Progenitor cell of endocrine pancreas (in vitro differentiated cells): ENCODE results near the gene ZPR1. TPM values are rescaled to one million over a fixed set of nuclear protein-coding genes. Genes with fewer than 3 reads are reported as not detected.
A peak's percentile ranks its signal among the peaks of the same experiment; 100 is the strongest.
"Not testable (repeated sequence)": the region's sequence is repeated elsewhere in the genome, so short reads cannot be mapped to it uniquely, and the experiment has no call there.

Experiments used
- DNase-seq: peaks from one replicate; pipeline ENCODE4 v3.0.0; 2021; ENCODE audit warnings: low spot score; ENCODE audit not compliant: unreplicated experiment
- H3K27ac Mint-ChIP-seq: 2 replicates; pipeline ENCODE4 v1.8.0; 2021; ENCODE audit warnings: mild to moderate bottlenecking, moderate library complexity, mixed read lengths
- H3K27me3 Mint-ChIP-seq: 2 replicates; pipeline ENCODE4 v1.8.0; 2021; ENCODE audit warnings: mixed read lengths
- H3K36me3 Mint-ChIP-seq: 2 replicates; pipeline ENCODE4 v1.8.0; 2022; ENCODE audit warnings: mixed read lengths; ENCODE audit not compliant: insufficient read depth
- H3K4me1 Mint-ChIP-seq: 2 replicates; pipeline ENCODE4 v1.8.0; 2021; ENCODE audit warnings: low read depth, mixed read lengths
- H3K4me3 Mint-ChIP-seq: 2 replicates; pipeline ENCODE4 v1.8.0; 2021; ENCODE audit warnings: low read depth, mild to moderate bottlenecking, moderate library complexity, mixed read lengths
- H3K9me3 Mint-ChIP-seq: 2 replicates; pipeline ENCODE4 v1.8.0; 2021; ENCODE audit warnings: low read depth, mixed read lengths
- CTCF ChIP-seq: fragments of 200-600 bp; sonication (generic); IDR thresholded peaks from one replicate; pipeline ENCODE4 v1.5.0; 2021; ENCODE audit warnings: antibody characterized with exemption, mild to moderate bottlenecking; ENCODE audit not compliant: unreplicated experiment
- long read RNA-seq: library from polyadenylated mRNA; unstranded; transcript quantifications from one replicate; pipeline ENCODE4 v2.0.0, GENCODE V29; 2020
- total RNA-seq: library from RNA; stranded (reverse); gene quantifications from 2 replicates; pipeline ENCODE4 v1.2.1, GENCODE V29; 2021

ZPR1 gene
- 48.6 TPM in 2 replicates for total RNA-seq
- long read RNA-seq, full-length matches to known transcripts, result 9 of 14 reads
- long read RNA-seq, partial matches to known transcripts, result 4 of 14 reads
- long read RNA-seq, other reads (novel, unspliced or antisense), result 1 of 14 reads

GRCh38 chr11:116787786-116788486 lies at the start of gene ZPR1:
Gene ZPR1 (minus strand): TSS chr11:116788023. CDS start chr11:116787990, 33 bp downstream.
- Mint-ChIP-seq H3K9me3 (no peaks in the 10 kb centered on the region), H3K4me1 (peaks cover 19% of the 10 kb centered on the region), H3K4me3 (peak within 1 kb of the TSS; percentile 98), H3K36me3 (peaks cover 17% of the 10 kb centered on the region), H3K27me3 (peaks cover 10% of the 10 kb centered on the region), H3K27ac (peak within 1 kb of the TSS; percentile 99)
- no peak for TF ChIP-seq CTCF
- DNase-seq, result peak; percentile 44

GRCh38 chr11:116836632-116836991 lies 48.8 kb upstream of the ZPR1 start:
- Mint-ChIP-seq H3K27me3 (peaks cover 5% of the 10 kb centered on the region), H3K4me3 (peak overlapping the region; percentile 54), H3K36me3 (no peaks in the 10 kb centered on the region), H3K4me1 (peaks cover 39% of the 10 kb centered on the region), H3K9me3 (no peaks in the 10 kb centered on the region), H3K27ac (peak overlapping the region; percentile 91)
- DNase-seq, result no peak
- TF ChIP-seq CTCF, result no peak

GRCh38 chr11:116835791-116836631 lies 48.2 kb upstream of the ZPR1 start:
- Mint-ChIP-seq H3K27ac (no peak overlapping the region), H3K9me3 (no peaks in the 10 kb centered on the region), H3K4me1 (peaks cover 39% of the 10 kb centered on the region), H3K4me3 (peak overlapping the region; percentile 54), H3K27me3 (peaks cover 5% of the 10 kb centered on the region), H3K36me3 (no peaks in the 10 kb centered on the region)
- TF ChIP-seq CTCF, result peak; percentile 66
- DNase-seq, result peak; percentile 66

- no peak for DNase-seq
- Mint-ChIP-seq H3K4me3 (peak overlapping the region; percentile 45), H3K4me1 (peaks cover 39% of the 10 kb centered on the region), H3K27ac (no peak overlapping the region), H3K27me3 (peaks cover 5% of the 10 kb centered on the region), H3K36me3 (no peaks in the 10 kb centered on the region), H3K9me3 (no peaks in the 10 kb centered on the region)
- no peak for TF ChIP-seq CTCF
These were observed 47.4 kb upstream of the ZPR1 start for GRCh38 chr11:116835042-116835772.

GRCh38 chr11:116834535-116835041 lies 46.8 kb upstream of the ZPR1 start:
- peaks cover 39% of the 10 kb centered on the region for H3K4me1 Mint-ChIP-seq
- H3K9me3 Mint-ChIP-seq, H3K27ac Mint-ChIP-seq, DNase-seq, H3K4me3 Mint-ChIP-seq, H3K36me3 Mint-ChIP-seq, H3K27me3 Mint-ChIP-seq: not testable (repeated sequence)
